Measurements from ENCODE around the gene SIGMAR1. TPM values are rescaled to one million over a fixed set of nuclear protein-coding genes. Genes with fewer than 3 reads are reported as not detected.
"Not testable (repeated sequence)": the region's sequence is repeated elsewhere in the genome, so short reads cannot be mapped to it uniquely, and the experiment has no call there.

SIGMAR1 gene
- total and polyA plus RNA-seq, 2 experiments from 2014 or later = 126 to 240 TPM

GRCh38 chr9:34642679-34643078 is 5.1 kb upstream of the SIGMAR1 start:
- H4K20me1 ChIP-seq (ENCODE audit: insufficient read depth, poor library complexity, severe bottlenecking) = no peaks in the 10 kb centered on the region
- no peaks in the 10 kb centered on the region for H3K27me3 ChIP-seq
- no peak overlapping the region for H2AFZ ChIP-seq
- no peak overlapping the region for H3K4me2 ChIP-seq
- peaks cover 24% of the 10 kb centered on the region for H3K4me1 ChIP-seq (ENCODE audit: insufficient read depth)
- 100% methylated on average over 1 of the region's 1 CpG for WGBS (ENCODE audit: low lambda C conversion rate, missing lambda C conversion rate)
- TF ChIP-seq EZH2phosphoT487 (IDR thresholded peaks at IDR 0.05; ENCODE audit: low read depth, severe bottlenecking, unreplicated experiment) = no peak
- TF ChIP-seq CTCF (IDR thresholded peaks at IDR 0.05; ENCODE audit: poor library complexity) = no peak
- TF ChIP-seq EZH2 (IDR thresholded peaks at IDR 0.05; ENCODE audit: borderline replicate concordance) = no peak
- H3K4me3 ChIP-seq = no peak overlapping the region
- no peaks in the 10 kb centered on the region for H3K9me2 ChIP-seq (replicated peaks; ENCODE audit: insufficient read depth)
- DNase-seq (ENCODE audit: low spot score) = no peak
- H3K79me2 ChIP-seq = peaks cover 6% of the 10 kb centered on the region
- H3K36me3 ChIP-seq (replicated peaks; ENCODE audit: insufficient read depth, low read depth) = no peaks in the 10 kb centered on the region
- H3K27ac ChIP-seq = no peak overlapping the region
- no peaks in the 10 kb centered on the region for H3K9me3 ChIP-seq (ENCODE audit: low read depth)

- WGBS (ENCODE audit: low lambda C conversion rate, missing lambda C conversion rate) = over 99% methylated on average over 8 of the region's 8 CpGs
- not testable (repeated sequence) for H3K9me3 ChIP-seq (ENCODE audit: low read depth); DNase-seq (ENCODE audit: low spot score); H3K27me3 ChIP-seq; H3K36me3 ChIP-seq (replicated peaks; ENCODE audit: insufficient read depth, low read depth); H2AFZ ChIP-seq; H3K4me2 ChIP-seq; H3K4me3 ChIP-seq; H3K27ac ChIP-seq; H4K20me1 ChIP-seq (ENCODE audit: insufficient read depth, poor library complexity, severe bottlenecking); H3K9me2 ChIP-seq (replicated peaks; ENCODE audit: insufficient read depth)
- Histone ChIP-seq H3K4me1 (ENCODE audit: insufficient read depth) (peaks cover 20% of the 10 kb centered on the region), H3K79me2 (peaks cover 12% of the 10 kb centered on the region)
These were observed 1.7 kb upstream of the SIGMAR1 start for GRCh38 chr9:34639322-34639721.

- Histone ChIP-seq H4K20me1 (ENCODE audit: insufficient read depth, poor library complexity, severe bottlenecking) (no peaks in the 10 kb centered on the region), H2AFZ (peak overlapping the region; percentile 84), H3K9me3 (ENCODE audit: low read depth) (no peaks in the 10 kb centered on the region), H3K27me3 (no peaks in the 10 kb centered on the region), H3K4me1 (ENCODE audit: insufficient read depth) (peaks cover 20% of the 10 kb centered on the region), H3K4me3 (peak overlapping the region; percentile 23), H3K9me2 (replicated peaks; ENCODE audit: insufficient read depth) (no peaks in the 10 kb centered on the region), H3K36me3 (replicated peaks; ENCODE audit: insufficient read depth, low read depth) (no peaks in the 10 kb centered on the region), H3K4me2 (peak overlapping the region; percentile 90), H3K79me2 (peaks cover 12% of the 10 kb centered on the region), H3K27ac (peak overlapping the region; percentile 65)
- DNase-seq (ENCODE audit: low spot score) = no peak
- whole genome bisulfite sequencing (ENCODE audit: low lambda C conversion rate, missing lambda C conversion rate) = 30% methylated on average over 7 of the region's 7 CpGs
- TF ChIP-seq EZH2 (IDR thresholded peaks at IDR 0.05; ENCODE audit: borderline replicate concordance) = no peak
- TF ChIP-seq CTCF (IDR thresholded peaks at IDR 0.05; ENCODE audit: poor library complexity) = no peak
- TF ChIP-seq EZH2phosphoT487 (IDR thresholded peaks at IDR 0.05; ENCODE audit: low read depth, severe bottlenecking, unreplicated experiment) = no peak
These were observed 505 bp upstream of the SIGMAR1 start for GRCh38 chr9:34638138-34638445.

GRCh38 chr9:34636791-34637355 is 714 bp downstream of the SIGMAR1 start:
- DNase-seq (ENCODE audit: low spot score) = no peak
- peaks cover 20% of the 10 kb centered on the region for H3K4me1 ChIP-seq (ENCODE audit: insufficient read depth)
- H3K9me2 ChIP-seq (replicated peaks; ENCODE audit: insufficient read depth) = no peaks in the 10 kb centered on the region
- H3K4me2 ChIP-seq = peak overlapping the region; percentile 90
- peak overlapping the region; percentile 65 for H3K27ac ChIP-seq
- H3K36me3 ChIP-seq (replicated peaks; ENCODE audit: insufficient read depth, low read depth) = no peaks in the 10 kb centered on the region
- TF ChIP-seq EZH2 (IDR thresholded peaks at IDR 0.05; ENCODE audit: borderline replicate concordance) = no peak
- TF ChIP-seq EZH2phosphoT487 (IDR thresholded peaks at IDR 0.05; ENCODE audit: low read depth, severe bottlenecking, unreplicated experiment) = no peak
- TF ChIP-seq CTCF (IDR thresholded peaks at IDR 0.05; ENCODE audit: poor library complexity) = no peak
- peak overlapping the region; percentile 23 for H3K4me3 ChIP-seq
- peaks cover 12% of the 10 kb centered on the region for H3K79me2 ChIP-seq
- peak overlapping the region; percentile 84 for H2AFZ ChIP-seq
- H3K9me3 ChIP-seq (ENCODE audit: low read depth) = no peaks in the 10 kb centered on the region
- H3K27me3 ChIP-seq = no peaks in the 10 kb centered on the region
- H4K20me1 ChIP-seq (ENCODE audit: insufficient read depth, poor library complexity, severe bottlenecking) = no peaks in the 10 kb centered on the region
- 13% methylated on average over 22 of the region's 23 CpGs for WGBS (ENCODE audit: low lambda C conversion rate, missing lambda C conversion rate)
